Left lung (tissue), 10 donors: ENCODE results near the gene INSYN2A. TPM values are rescaled to one million over a fixed set of nuclear protein-coding genes. Genes with fewer than 3 reads are reported as not detected.

Experiments used
- ATAC-seq: fragments of 200-7000 bp; cut with Tn5 transposase; one replicate; pipeline ENCODE4 v1.9.1; 2020; ENCODE audit warnings: moderate library complexity
- DNase-seq, 4 donors: peaks; one replicate each; pipeline ENCODE4 v3.0.0-alpha.2; 2013 to 2020
- H3K27ac ChIP-seq, 2 donors: fragments of 200-600 bp; sonication (generic) in 1 of 2; one replicate each; pipeline versions ENCODE4 v1.5.0 to v1.8.0; 2020 to 2021
- H3K27me3 ChIP-seq, 2 donors: fragments of 200-600 bp; sonication (generic) in 1 of 2; one replicate each; pipeline versions ENCODE4 v1.5.0 to v1.8.0; 2020 to 2021
- H3K36me3 ChIP-seq, 2 donors: fragments of 200-600 bp; sonication (generic) in 1 of 2; one replicate each; pipeline versions ENCODE4 v1.5.0 to v1.8.0; 2020 to 2021
- H3K4me1 ChIP-seq, 2 donors: fragments of 200-600 bp; one replicate each; pipeline ENCODE4 v1.8.0; 2021
- H3K4me3 ChIP-seq, 2 donors: fragments of 200-600 bp; sonication (generic) in 1 of 2; one replicate each; pipeline versions ENCODE4 v1.5.0 to v1.8.0; 2020 to 2021; ENCODE audit warnings: mild to moderate bottlenecking in 1 of 2
- H3K9me3 ChIP-seq, 2 donors: fragments of 200-600 bp; sonication (generic) in 1 of 2; one replicate each; pipeline versions ENCODE4 v1.5.0 to v1.8.0; 2020 to 2021
- CTCF ChIP-seq, 2 donors: fragments of 200-600 bp; sonication (generic) in 1 of 2; IDR thresholded peaks; one replicate each; pipeline versions ENCODE4 v1.5.0 to v1.8.0; 2021; ENCODE audit warnings: antibody characterized with exemption in 2 of 2
- intact Hi-C, 2 donors: fragments of 100-400 bp; cut with DNase I; formaldehyde crosslinking; loops; one replicate each; pipeline versions ENCODE4 v1.11.2 to v1.14.2; 2022
- polyA plus RNA-seq, 6 donors: library from polyadenylated mRNA; unstranded; fragments of 120-200 nt; gene quantifications; one replicate each; pipeline ENCODE4 v1.2.1, GENCODE V29; 2013; ENCODE audit not compliant: insufficient read length in 6 of 6
- total RNA-seq, 2 donors: library from RNA; stranded (reverse); fragmentation: NEBNext Ultra II Directional; extraction: Animal tissue kit (Norgen Biotek cat#: 25700); gene quantifications; one replicate each; pipeline ENCODE4 v1.2.1, GENCODE V29; 2021
- donor health status: DM: no; HTN: yes; CAD: no.
- donor health status: DM: no; HTN: no; CAD: no.

INSYN2A gene
- total and polyA plus RNA-seq, 8 donors: 0.10 to 2.5 (median 1.6) TPM

GRCh38 chr10:127175357-127176110 lies 20.9 kb downstream of the INSYN2A start:
- Histone ChIP-seq H3K4me1 (no peaks in the 10 kb centered on the region), H3K9me3 (no peaks in the 10 kb centered on the region), H3K27ac (no peak overlapping the region), H3K27me3 (no peaks in the 10 kb centered on the region), H3K36me3 (no peaks in the 10 kb centered on the region), H3K4me3 (no peak overlapping the region)
- ATAC-seq (no peak), DNase-seq (peak in 1 of 4 donors; percentile 80)
- intact Hi-C loops: no loop called here
- no peak for TF ChIP-seq CTCF (IDR thresholded peaks at IDR 0.05)

- ATAC-seq (no peak), DNase-seq (no peak)
- Histone ChIP-seq H3K27ac (no peak overlapping the region), H3K9me3 (no peaks in the 10 kb centered on the region), H3K4me1 (no peaks in the 10 kb centered on the region), H3K27me3 (no peaks in the 10 kb centered on the region), H3K36me3 (no peaks in the 10 kb centered on the region), H3K4me3 (no peak overlapping the region)
- intact Hi-C loops: no loop called here
- TF ChIP-seq CTCF (IDR thresholded peaks at IDR 0.05): no peak
Measured at GRCh38 chr10:127174866-127175265, 21.5 kb downstream of the INSYN2A start.

- no peak for DNase-seq
- TF ChIP-seq CTCF (IDR thresholded peaks at IDR 0.05): no peak
Measured at GRCh38 chr10:127168261-127168660, 28.1 kb downstream of the INSYN2A start.

GRCh38 chr10:127162841-127163240 lies 33.5 kb downstream of the INSYN2A start:
- Histone ChIP-seq H3K4me3 (no peak overlapping the region), H3K27me3 (no peaks in the 10 kb centered on the region), H3K27ac (no peak overlapping the region), H3K36me3 (no peaks in the 10 kb centered on the region), H3K9me3 (no peaks in the 10 kb centered on the region), H3K4me1 (no peaks in the 10 kb centered on the region)
- no peak for ATAC-seq
- TF ChIP-seq CTCF (IDR thresholded peaks at IDR 0.05): no peak
- no peak for DNase-seq
- intact Hi-C loops: no loop called here

More at GRCh38 chr10:127168261-127168660, 28.1 kb downstream of the INSYN2A start:
- Histone ChIP-seq H3K4me3 (no peak overlapping the region), H3K36me3 (no peaks in the 10 kb centered on the region), H3K27me3 (no peaks in the 10 kb centered on the region), H3K4me1 (no peaks in the 10 kb centered on the region), H3K27ac (no peak overlapping the region), H3K9me3 (no peaks in the 10 kb centered on the region)
- intact Hi-C loops: no loop called here
- no peak for ATAC-seq

- TF ChIP-seq CTCF (IDR thresholded peaks at IDR 0.05): no peak
- intact Hi-C loops: no loop called here
- ATAC-seq (no peak), DNase-seq (no peak)
- Histone ChIP-seq H3K36me3 (no peaks in the 10 kb centered on the region), H3K4me3 (no peak overlapping the region), H3K27me3 (no peaks in the 10 kb centered on the region), H3K9me3 (no peaks in the 10 kb centered on the region), H3K27ac (no peak overlapping the region), H3K4me1 (no peaks in the 10 kb centered on the region)
Measured at GRCh38 chr10:127161482-127161881, 34.9 kb downstream of the INSYN2A start.
